GM18520 (cell line): ENCODE data around the gene DDX43.
"Not testable (repeated sequence)": the region's sequence is repeated elsewhere in the genome, so short reads cannot be mapped to it uniquely, and the experiment has no call there.

Source experiments
- ATAC-seq: cut with Tn5 transposase; IDR thresholded peaks from one replicate; pipeline ENCODE4 v1.9.1; 2021; ENCODE audit not compliant: unreplicated experiment

The DDX43 gene

DNA sequence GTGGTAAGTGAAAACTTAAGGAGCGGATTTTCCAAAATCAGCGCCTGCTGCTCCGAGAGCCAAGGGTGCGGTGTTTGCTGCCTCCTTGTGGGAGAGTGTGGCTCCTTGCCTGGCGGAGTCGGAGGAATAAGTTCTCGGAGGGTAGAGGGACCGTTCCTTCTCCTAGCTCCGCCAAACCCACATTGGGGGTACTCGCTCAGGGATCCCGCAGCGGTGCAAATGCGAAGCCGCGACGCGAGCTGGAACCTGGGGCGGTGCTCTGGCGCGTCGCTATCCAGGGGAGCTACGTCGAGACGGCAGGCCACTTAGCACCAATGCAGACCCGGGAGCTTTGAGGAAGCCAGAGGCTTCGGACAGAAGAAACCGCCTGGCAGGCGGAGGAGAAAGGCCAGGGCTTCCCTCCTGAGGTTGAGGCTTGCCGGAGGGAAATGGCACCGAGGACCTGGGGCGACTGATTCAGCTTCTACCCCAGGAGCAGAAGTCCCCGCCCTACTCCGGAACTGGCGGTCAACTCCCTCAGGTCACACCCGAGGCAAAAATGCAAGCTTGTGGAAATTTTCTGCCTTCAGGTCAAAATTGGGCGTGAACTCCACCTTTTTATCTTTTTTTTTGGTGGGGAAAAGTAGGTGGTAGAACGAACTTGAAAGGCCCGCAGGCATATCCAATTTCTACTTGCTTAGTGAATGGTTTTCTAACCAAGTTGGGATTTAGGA lies 5.7 kb upstream of the DDX43 start:
- peak; percentile 37 for ATAC-seq

DNA sequence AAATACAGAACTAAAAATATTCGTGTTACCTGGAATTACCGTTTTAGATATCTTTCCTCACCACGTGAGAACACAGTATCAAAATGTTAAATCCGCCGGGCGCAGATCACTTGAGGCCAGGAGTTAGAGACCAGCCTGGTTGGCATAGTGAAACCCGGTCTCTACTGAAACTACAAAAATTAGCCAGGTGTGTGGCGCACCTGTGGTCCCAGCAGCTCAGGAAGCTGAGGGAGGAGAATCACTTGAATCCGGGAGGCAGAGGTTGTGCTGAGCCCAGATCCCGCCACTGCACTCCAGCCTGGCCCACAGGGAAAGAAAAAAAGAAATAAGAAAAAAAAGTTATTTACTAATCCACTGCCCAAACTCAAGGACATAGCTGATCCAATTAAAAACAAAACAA lies 4.8 kb upstream of the DDX43 start:
- no peak for ATAC-seq

DNA sequence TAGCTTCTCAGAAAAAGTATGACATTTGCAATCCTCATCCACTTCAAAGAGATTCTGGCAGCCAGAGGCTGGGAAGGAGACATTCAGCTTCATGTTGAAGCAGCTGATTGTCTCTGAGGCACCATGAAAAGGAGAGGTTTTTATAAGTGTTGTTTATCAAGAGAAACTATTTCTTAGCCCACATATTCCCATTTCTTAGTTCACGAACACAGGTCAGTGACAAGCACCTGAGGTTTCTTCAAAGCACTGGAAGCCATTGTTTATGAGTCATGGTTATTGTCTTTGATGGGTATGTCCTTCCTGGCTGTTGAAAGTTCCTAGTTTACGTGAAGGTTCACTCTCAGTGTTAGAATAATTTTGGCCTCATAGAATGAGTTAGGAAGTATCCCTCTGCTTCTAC lies 3.0 kb upstream of the DDX43 start:
- ATAC-seq = no peak

DNA sequence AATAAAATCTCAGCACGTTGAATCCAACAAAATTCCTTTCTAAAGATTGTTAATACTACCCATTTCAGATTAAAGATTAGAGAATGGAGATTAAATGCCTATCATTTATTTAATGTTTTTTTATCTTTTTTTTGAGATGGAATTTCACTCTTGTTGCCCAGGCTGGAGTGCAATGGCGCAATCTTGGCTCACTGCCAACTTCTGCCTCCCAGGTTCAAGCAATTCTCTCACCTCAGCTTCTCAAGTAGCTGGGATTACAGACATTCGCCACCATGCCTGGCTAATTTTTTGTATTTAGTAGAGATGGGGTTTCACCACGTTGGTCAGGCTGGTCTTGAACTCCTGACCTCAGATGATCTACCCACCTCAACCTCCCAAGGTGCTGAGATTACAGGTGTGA lies 2.4 kb upstream of the DDX43 start:
- not testable (repeated sequence) for ATAC-seq

DNA sequence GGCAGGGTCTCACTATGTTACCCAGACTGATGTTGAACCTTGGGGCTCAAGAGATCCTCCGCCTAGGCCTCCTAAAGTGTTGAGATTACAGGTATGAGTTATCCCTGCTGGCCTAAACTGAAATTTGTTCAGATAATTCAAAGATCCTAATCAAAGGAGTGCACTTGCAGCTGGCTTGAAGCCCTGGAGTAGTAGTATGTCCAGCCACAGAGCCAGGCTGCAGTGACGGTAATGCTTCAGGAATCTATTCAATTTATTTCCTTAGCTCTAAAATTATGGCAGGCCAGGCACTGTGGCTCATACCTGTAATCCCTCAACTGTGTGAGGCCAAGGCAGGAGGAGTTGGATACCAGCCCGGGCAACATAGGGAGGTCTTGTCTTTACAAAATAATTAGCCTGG lies 1.4 kb upstream of the DDX43 start:
- ATAC-seq = no peak

DNA sequence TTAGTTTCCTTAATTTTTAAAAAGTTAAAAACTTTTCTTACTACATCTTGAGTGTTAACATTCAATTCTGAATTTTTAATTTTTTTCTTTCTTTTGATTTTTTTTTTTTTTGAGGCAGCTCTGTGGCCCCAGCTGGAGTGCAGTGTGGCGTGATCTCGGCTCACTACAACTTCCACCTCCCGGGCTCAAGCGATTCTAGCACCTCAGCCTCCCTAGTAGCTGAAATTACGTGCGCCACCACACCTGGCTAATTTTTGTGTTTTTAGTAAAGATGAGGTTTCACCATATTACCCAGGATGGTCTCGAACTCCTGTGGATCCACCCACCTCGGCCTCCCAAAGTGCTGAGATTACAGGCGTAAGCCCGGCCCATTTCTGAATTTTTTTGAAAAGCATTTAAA lies 1.2 kb downstream of the DDX43 start:
- ATAC-seq = no peak

DNA sequence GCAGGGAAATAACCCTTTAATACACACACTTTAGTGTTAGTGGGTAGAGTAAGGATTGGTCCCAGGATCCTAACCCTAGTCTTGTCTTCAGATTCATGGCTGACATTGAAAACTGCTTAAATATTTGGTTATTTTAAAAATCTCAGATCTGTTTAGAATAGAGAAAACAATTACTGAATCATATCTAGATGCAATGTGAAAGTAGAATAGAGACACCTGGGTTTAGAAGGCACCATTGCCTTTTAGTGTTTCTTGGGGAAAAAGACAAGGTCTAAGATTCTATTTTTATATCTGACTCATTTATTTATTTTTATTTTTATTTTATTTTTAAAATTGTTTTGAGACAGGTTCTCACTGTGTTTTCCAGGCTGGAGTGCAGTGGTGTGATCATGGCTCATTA lies 6.0 kb downstream of the DDX43 start:
- ATAC-seq = no peak

DNA sequence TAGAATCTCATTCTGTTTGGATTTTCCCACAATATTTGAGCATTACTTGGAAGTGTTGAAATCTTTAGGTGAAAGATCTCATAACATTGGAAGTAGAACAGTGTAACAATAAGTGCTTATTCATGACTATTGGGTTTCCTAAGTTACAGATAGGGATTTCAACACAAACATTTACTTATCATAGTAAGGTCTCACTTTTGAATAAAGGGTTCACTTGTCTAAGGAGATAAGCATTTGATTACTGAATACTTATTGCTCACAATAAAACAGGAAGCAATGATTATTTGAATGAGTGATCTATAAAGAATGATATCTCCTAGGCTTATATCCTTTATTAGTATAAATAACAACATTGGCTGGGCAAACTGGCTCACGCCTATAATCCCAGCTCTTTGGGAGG lies 14.8 kb downstream of the DDX43 start:
- ATAC-seq = no peak

DNA sequence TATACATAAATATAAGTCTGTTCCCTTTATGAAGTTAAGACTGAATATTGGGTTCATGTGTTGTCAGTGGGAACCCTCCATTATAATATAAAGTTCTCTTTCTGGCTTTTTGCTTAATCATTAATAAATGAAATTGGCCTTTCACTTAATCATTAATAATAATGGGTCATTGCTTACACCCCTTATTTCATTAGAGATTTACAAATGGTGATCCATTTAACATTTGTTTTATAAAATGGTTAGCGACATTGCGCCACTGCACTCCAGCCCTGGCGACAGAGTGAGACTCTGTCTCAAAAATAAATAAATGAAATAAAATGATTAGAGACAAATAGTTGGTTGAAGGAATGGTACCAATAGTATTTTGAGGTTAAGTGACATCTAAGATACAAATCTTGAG lies 18.5 kb downstream of the DDX43 start:
- ATAC-seq = no peak

DNA sequence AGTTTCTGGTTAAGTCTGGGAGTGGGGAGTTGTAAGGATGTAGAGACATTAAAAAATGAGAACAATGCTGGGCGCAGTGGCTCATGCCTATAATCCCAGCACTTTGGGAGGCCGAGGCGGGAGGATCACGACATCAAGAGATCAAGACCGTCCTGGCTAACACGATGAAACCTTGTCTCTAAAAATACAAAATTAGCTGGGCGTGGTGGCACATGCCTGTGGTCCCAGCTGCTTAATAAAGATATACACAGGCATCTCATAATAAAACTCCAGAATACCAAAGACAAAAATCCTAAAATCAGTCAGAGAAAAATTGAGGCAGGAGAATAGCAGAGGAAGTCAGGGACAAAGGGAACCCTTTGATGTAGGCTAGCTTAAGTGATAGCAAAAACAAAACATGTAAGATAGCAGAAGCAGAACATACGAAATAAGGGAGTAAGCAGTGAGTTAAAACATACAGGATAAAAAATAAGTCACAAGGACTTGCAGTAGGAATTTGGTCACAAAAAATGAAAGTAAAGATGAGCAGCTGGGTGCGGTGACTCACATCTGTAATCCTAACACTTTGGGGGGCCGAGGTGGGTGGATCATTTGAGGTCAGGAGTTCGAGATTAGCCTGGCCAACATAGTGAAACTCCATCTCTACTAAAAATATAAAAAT lies 23.6 kb downstream of the DDX43 start:
- ATAC-seq = no peak

DNA sequence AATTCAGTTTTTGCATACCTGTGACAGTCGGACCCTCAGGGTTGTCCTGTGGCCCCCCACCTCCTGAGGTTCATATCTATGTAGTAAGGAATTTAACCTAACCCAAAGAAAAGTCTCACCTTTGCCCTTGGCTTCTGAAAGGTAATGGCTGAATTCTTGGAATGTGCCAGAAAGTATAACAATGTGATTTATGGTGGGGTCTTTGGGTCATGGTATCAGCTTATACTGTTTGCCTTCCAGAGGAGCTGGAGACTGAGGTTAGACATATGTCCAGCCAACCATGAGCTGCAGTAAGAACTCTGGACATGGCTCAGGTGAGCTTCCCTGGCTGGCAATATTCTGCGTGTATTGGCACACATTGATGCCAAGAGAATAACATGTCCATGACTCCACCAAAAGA lies 26.9 kb downstream of the DDX43 start:
- ATAC-seq = no peak

DNA sequence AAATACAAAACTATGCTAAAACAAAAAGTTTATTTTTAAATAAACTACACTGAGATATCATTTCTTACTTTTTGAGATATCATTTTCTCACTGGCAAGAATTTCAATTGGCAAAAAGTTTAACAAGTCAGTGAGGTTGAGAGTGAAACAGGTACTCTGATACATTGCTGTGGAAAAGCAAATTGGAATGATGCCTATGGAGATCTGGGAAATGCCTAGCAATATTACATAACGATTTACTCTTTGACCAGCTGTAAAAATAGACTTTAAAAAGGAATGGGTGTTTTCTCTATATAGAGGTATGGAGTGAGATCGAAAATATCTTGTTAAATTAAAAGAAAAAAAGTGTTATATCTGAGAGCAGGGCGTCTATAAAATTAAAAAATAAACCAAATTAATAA lies 40.6 kb downstream of the DDX43 start:
- ATAC-seq = no peak

DNA sequence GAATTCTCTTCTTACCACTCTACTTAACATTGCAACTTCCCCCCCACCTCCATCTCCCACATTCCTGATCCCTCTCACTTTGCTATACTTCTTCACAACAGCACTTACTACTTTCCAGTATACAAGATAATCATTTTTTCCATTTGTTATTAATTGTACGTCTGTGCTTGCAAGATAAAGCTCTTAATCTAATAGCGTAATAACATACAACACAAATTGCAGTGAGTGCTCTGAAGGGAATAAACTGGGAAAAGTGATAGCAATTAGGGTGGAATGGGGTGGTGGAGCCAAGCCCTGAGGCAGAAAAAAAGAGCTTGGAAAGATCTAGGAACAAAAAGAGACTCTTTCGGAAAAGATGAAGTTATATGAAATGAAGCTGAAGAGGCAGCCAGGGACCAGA lies 48.9 kb downstream of the DDX43 start:
- no peak for ATAC-seq

DNA sequence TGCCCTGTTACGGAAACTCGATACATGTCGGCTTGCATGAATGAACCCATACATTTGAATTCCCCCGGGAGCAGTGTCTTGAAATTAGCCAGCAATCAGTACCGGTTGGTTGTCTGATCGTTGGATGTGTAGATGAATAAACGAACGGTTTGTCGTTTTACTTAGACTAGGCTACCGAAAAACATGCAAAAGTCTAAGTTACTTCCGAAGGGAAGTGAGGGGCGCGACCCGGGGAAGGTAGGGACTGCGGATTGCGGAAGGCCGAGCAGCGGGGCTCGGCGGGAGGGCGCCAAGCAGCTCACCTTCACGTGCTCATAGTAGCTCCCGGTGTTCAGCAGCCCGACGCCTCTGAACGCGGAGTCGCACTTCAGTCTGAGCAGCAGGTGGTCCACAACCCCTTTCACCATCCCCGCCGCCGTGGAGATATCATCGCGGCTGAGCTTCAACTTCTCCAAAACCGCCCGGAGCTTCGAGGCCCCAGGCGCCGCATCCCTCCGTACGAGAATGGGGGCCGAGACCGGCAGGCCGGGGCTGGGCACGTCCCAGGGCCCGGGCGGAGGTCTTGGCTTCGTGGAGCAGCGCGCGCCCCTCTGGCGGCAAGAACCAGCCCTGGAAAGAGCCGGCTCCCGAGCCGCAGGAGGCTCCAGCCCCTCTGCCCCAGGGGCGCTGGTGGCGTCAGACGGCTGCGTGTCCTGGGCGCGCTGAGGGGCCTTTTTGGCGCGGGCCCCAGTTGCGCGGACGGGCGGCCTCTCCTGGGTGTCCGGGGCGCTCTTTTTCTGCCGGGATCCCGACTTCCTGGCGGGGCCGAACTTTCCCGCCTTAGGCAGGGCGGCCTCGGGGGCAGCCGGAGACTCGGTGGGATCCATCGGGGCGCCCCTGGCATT lies 56.8 kb downstream of the DDX43 start:
- ATAC-seq = peak; percentile 26

DNA sequence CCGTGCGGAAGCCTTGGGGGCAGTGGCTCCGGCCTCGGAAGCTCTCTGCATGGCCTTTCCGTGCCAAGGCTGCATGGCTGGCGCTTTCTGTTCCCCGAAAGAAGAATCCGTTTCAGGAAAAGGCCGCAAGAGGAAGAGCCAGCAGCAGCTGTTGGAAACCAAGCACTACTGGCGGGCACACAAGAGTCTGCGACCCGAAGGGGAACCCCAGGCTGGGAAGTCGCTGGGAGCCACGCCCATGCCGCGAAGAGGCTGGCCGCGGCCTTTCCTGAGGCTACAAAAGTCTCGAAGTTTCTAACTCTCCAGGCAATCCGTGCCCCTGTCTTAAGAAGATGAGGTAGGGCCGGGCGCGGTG lies 57.5 kb downstream of the DDX43 start, which contains the start of gene CGAS:
Gene CGAS (minus strand): TSS at position 191 of the 355 bp plus-strand sequence. CDS start 116 bp downstream, at position 75.
- peak; percentile 79 for ATAC-seq

DNA sequence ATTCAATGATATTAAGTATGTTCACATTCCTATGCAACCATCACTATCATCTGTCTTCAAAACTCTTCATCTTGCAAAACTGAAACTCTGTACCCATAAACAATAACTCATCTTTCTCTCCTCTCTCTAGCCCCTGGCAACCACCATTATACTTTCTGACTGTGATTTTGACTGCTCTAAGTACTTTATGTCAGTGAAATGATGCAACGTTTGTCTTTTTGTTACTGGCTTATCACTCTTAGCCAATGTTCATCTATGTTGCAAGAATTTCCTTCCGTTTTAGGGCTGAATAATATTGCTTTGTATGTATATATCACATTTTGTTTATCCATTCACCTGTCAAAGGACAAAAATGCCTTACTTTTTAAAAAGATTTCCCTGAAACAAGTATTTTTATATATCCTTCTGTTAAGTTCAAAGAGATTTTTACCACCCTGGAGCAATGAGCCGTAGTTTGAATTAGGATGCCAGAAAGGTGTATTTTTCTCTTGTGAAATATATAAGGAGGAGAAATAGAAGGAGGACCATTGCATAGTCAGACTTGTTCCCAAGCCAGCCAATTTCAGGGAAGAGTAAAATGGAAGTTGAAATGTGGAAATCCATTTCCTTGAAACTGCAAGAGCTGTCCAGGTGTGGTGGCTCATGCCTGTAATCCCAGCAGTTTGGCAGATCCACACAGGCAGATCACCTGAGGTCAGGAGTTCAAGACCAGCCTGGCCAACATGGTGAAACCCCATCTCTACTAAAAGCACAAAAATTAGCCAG lies 61.4 kb downstream of the DDX43 start:
- no peak for ATAC-seq

DNA sequence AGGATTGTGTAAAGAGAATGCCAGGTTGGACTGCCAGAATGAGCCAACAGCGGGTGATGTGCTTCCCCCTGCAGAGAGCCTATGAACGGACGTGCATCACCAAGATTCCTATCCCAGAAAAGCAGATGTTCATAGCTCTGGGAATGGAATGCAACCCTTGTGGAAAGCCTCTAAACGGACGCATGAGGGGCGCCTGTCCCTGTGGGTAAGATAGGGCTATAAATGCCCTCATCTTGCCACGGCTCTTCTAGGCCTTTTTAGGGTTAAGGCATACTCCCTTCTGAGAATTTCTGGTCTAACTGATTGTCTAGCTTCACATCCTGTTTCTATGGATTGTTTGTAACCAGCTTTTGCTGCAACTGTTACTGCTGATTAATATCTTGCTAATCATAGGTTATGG lies 64.8 kb downstream of the DDX43 start:
- ATAC-seq = not testable (repeated sequence)

DNA sequence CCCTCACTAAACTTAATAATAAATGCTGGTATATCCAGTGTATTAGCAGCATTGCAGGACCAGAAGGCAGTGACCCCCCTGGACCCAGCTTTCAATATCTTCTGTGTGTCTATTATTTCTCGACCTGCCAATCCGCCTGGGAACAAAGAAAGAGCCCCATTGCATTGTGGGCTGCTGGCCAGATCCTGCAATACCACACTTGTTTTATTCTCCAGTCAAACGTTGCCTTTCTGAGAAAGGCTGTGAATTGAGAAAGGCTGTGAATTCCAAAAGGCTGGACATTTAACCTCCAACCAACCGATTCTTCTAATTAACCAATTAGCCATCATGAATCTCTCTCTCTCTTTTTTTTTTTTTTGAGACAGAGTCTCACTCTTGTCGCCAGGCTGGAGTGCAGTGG lies 65.4 kb downstream of the DDX43 start:
- ATAC-seq = no peak

DNA sequence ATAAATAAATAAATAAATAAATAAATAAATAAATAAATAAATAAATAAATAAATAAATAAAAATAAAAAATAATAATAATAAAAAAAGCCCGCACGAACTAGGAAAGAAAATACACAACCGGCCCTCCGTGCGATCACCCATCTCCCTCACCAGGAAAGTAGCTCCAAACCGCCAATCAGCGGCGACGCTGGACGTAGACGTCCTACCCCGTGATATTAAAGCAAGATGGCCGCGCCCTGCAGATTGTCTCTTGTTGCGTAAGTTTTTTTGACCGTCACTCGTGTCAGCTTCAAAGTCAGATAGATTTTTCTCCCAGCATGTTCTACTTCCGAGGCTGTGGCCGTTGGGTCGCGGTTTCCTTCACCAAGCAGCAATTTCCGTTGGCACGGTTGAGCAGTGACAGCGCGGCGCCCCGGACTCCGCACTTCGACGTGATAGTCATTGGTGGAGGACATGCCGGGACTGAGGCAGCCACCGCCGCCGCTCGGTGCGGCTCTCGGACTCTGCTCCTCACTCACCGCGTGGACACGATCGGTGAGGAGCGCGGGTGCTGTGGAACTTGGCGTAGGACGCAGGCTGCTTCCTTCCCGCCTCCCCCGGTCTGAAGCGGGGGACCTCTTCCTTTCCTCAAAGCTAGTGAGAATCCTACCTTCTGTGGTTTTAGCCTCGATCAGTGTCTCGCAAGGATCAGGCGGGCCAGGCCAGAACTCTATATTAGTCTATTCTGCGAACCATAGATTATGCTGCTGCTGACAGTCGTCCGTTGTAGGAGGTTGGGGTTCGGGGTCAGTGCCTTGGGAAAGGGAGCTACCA lies 67.1 kb downstream of the DDX43 start, which contains the start of gene MTO1:
Gene MTO1 (plus strand): TSS at position 201 of the 814 bp plus-strand sequence. CDS start 118 bp downstream, at position 319.
- ATAC-seq = peak; percentile 94
